ENCODE measurements around the gene SH3D19.

Gene SH3D19

DNA sequence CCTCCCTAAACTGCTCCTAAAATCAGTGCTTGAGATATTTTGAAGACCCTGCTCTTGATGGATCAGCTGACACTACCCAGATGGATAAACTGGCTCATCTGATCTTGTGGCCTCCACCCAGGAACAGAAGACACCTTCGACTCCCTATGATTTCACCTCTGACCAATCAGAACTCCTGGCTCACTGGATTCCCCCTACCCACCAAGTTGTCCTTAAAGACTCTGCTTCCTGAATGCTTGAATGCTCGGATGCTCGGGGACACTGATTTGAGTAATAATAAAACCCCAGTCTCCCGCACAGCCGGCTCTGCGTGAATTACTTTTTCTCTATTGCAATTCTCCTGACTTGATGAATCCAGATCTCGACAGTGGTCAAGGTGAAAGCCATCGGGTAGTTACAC, 237.9 kb downstream of the SH3D19 start:
- DNase-seq, result no peak

DNA sequence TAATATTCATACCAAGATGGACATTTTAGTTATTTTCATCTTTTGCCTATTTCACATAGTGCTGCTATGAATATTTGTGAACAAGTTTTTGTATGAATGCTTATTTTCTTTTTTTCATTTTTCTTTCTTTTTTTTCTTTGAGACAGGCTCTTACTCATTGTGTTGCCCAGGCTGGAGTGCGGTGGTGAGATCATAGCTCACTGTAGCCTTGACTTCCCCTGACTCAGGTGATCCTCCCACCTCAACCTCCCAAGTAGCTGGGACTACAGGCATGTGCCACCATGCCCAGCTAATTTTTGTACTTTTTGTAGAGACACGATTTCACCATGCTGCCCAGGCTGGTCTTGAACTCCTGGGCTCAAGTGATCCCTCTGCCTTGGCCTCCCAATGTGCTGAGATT, 247.4 kb downstream of the SH3D19 start:
- peak; percentile 7 for DNase-seq

DNA sequence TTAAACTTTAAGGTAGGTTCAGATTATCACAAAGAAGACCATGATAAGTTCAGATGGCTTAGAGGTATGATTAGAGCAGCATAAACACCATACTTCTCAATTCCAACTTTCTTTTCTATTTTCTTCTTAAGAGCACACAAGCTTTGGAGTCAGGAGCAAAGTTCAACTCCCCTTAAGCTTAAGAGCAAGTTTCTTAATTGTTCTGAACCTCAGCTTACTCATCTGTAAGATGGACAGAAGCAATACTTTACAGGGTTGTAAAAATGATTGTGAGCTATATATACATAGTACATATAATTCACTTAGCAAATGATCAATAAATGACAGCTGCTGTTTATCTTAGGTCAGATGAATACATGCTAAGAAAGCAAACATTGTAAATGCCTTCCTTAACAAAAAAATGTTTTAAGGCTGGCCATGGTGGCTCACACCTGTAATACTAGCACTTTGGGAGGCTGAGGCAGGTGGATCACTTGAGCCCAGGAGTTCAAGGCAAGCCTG, 250.9 kb downstream of the SH3D19 start:
- no peak for DNase-seq
